GM21526 (cell line): ENCODE measurements around the gene SPINK1.
"Not testable (repeated sequence)": the region's sequence is repeated elsewhere in the genome, so short reads cannot be mapped to it uniquely, and the experiment has no call there.

Experiments
- ATAC-seq: cut with Tn5 transposase; IDR thresholded peaks from one replicate; pipeline ENCODE4 v1.9.1; 2021; ENCODE audit warnings: moderate library complexity; ENCODE audit not compliant: unreplicated experiment, low FRiP score

The SPINK1 gene

DNA sequence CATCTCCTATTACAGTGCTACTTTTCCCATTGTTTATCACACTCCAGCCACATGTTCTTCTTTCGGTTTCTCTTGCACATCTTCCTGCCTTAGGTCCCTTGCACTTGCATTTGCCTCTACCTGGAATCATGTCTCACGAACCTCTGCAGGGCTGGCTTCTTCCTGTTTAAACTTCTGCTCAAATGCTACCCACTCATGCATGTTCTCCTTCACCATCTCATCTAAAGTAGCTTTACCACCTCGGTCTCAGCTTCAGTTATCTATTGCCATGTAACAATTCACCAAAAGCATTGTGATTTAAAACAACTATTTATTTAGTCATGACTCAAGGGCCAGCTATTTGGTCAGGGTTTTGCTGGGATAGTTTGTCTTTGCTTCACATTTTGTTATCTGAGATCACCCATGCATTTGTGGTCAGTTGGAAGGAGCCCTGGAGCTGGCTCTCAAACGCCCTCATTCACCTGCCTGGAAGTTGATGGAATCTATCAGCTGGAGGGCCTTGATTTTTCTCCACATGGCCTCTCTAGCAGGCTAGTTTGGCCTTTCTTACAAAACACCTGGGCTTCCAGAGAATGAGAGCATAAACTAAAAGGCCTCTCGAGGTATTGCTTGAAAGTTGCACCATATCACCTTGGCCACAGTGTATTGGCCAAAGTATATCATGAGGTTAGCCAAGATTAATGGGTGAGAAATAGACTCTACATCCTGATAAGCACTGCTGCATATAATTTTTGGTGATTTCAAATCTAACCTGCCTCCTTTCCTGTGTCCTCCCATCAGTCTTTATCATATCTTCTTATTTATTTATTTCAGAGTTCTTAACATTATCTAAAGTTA, 21.4 kb downstream of the SPINK1 start:
- no peak for ATAC-seq

DNA sequence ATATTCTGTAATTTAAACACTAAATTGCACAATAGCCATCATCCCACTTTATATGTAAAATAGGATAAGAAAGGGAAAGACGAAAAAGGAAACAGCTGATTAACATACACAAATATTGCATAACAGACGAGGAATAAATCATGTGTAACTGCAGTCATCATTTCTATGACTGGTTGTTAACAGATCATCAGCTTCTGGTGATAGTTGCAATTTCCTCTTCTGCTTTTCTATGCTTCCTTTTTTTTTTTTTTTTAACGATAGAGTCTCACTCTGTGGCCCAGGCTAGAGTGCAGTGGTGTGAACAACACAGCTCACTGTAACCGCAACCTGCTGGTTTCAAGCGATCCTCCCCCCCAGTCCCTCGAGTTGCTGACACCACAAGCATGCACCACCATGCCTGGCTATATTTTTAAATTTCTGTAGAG, 26.4 kb downstream of the SPINK1 start:
- peak; percentile 88 for ATAC-seq

DNA sequence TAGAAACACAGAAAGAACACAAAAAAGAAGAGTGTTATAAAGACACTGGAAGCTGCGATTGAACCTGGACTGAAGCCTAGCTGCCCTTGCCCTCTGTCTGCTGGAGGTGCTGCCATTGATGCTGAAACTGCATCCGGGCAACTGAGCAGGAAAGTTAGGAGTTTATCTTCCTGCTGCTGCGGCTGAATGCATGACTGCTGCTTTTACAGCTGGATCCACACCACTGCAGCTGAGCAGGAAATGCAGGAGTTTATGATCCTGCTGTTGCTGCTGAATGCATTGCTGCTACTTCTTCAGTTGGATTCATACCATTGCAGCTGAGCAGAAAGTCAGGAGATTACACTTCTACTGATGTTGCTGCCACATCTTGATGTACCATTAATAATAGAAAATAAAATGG, 27.1 kb downstream of the SPINK1 start:
- ATAC-seq = no peak

DNA sequence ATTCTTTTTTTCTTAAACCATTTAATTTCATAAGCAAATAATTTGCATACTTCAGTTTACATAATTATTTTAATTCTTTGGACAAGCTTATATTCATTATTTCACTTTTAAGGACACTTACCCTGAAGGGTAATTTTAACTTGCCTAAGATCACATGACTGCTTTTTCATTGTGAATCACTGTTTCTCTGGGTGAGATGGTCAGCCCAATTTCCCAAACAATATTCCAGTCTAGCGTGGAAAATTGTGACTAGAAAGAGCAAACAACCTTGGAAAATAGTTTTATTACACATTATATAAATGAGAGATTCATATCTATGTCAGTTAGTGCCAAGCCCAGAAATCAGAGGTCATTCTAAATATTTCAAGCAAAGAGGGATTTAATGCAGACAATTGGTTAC, 27.5 kb downstream of the SPINK1 start:
- no peak for ATAC-seq

DNA sequence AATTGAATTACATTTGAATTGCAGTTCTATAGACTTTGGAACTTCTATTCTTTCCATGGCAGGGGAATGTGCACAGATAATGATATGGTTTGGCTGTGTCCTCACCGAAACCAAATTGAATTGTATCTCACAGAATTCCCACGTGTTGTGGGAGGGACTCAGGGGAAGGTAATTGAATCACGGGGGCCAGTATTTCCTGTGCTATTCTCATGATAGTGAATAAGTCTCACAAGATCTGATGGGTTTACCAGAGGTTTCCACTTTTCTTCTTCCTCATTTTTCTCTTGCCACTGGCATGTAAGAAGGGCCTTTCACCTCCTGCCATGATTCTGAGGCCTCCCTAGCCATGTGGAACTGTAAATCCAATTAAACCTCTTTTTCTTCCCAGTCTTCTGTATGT, 28.3 kb downstream of the SPINK1 start:
- not testable (repeated sequence) for ATAC-seq

DNA sequence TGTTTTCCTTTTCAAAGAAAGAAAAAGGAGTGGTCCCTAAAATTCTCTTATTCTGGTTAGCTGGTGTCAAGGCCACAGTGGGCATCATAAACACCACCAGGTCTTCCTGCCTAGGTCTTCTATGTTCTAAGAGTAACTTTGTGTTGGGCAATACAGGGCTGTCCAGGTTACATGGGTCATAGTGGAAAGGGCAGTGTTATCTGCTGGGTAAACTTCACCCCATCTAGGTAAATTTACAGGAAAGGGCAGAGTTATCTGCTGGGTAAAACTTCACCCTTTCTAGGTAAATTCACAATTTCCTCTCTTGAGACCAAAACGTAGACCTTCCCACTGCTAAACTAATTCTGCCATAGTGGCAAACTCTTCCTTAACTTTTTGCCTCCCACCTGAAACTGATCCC, 30.0 kb downstream of the SPINK1 start:
- ATAC-seq = no peak

DNA sequence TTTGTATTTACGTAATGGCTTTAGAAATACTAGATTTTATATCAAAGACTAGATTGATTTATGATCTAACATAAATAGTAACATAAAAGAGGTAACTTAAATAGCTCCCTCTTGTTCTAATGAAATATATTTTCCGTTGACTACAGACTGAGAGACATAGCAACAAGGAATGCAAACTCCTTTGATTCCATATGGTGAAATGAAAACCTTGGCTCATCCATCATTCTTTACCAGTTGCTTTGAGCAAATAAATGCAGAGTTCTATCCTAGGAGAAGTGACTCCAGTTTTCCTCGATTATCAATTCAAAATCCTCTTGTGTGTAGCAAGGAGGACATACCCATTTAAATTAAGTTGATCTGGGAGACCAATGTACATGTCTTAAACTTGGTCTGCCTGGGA, 31.0 kb downstream of the SPINK1 start:
- no peak for ATAC-seq

DNA sequence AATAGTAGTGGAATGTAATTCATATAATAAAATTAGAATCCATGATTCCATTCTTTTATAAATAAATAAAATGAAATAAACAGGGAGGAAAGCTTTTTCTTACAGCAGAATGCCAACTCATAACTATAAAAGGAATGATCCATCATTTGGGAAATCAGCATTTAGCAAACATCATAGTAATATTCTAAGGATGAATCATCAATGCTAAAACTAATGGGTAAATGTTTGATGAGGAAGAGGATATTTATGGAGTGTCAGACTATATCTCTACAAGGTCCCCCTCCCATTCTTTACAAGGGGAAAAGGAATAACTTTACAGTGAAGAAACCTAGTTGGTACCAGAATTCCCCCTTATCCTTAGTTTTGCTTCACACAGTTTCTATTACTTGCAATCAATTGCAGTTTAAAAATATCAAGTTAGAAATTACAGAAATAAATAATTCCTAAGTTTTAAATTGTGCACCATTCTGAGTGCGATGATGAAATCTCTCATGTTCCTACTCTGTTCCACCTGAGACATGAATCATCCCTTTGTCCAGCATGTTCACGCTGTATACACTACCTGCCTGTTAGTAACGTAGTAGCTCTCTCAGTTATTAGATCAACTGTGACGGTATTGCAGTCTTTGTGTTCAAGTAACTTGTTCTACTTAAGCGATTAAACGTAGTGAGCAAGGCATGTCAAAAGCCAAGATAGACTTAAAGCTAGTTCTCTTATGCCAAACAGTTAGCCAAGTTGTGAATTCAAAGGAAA, 34.7 kb downstream of the SPINK1 start:
- ATAC-seq = no peak

DNA sequence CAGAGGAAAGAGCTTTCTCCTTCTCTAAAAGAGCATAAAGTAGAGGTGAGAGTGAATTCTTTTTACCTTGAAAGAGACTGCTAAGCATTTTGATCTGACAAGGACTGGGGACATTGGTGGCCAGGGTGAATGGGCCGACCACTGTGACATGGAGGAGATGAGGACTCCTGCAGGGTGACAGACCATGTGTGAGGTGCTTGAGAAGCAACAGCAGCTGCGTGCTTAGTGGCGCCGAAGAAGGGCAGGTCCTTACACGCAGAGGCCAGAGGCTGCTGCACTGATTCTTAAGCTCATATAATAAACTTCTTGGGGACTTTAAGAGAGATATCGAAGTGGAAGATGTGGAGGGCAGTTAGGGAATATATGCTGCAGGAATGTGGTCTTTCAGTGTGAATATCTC, 40.3 kb downstream of the SPINK1 start:
- no peak for ATAC-seq

DNA sequence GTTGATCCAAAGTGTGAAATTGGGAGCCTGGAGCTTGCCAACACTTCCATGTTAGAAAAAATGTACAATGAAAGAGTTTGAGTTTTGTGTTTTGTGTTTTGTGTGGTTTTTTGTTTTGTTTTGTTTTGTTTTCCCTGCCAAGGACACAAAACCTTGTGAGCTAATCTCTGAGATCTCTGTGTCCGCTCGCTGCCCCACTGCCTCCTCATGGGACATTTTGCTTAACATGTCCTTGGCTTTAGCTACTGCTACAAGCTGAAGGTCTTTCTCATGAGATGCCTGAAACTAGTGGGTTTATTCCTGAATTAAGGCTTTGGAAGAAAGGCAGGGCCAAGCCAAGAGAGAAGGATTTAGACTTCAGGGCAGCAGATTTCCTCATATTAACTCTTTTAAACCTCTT, 41.7 kb downstream of the SPINK1 start:
- ATAC-seq = no peak

DNA sequence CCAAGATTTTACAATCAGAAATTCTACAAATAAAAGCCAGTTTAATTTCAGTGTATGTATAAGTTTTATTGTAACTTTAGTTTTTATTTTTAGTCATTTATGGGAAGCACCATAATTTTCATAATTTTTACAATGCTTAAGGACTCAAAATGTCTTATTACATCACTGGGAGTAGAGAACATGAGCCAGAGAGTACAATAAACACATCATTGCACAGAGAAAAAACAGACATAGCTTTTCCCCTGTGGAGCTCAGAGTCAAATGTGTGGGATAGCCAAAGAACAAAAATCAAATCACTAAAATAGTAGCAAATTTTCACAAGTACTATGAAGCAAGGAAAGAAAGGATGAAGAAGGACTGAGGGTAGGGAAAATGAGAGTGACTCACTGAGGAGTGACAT, 43.4 kb downstream of the SPINK1 start:
- no peak for ATAC-seq

DNA sequence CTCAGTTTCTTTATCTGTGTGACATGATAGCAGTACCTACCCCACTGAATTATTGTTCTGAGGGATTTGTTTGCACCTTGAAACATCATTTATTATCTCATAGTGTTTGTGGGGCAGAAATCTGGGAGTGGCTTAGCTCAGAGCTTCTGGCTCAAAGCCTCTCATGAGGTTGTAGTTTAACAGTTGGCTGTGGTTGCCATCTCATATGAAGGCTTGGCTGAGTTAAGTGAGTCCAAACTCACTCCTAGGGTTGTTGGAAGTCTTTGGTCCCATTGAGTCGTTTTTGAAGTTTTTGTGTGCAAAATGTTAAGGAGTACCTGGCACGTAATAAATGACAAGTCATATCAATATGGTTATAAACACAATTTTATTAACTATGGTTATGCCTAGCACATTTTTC, 45.3 kb downstream of the SPINK1 start:
- no peak for ATAC-seq

DNA sequence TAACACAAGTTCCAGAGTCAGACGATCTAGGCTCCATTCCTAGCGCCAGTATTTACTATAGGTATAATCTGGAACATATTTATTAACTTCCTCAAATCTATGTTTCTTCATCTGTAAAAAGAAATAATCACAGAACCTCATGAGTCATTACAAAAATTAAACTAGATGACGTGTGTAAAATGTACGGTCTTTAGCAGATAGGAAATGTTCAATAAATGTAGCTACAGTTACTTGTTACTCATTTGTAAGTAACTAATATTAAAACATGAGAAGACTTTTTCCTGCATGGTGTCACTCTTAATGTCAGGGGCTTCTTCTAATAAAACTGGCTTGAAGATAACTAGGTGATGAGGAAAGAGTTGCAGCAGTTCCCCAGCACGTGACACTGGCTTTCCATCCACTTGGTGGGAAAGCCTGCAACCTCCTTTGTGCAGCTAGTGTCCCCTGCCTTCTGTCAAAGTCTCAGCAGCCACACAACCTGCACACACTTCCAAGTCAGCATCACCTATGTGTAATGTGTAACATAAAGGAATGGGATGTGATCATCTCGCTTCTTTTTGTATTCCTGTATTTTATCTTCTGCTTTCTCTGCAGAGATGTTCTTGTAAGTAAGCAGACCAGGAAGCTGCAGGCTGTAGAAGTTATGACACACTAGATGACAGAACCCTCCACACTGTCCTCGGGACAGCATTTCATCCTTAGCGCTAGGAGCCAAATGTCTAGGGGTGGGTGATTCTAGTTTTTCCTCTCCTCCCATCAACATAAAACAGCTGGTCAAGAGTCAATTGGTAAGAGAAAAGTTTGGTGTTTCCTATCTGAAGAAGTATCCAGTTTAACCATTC, 47.1 kb downstream of the SPINK1 start:
- ATAC-seq = no peak

DNA sequence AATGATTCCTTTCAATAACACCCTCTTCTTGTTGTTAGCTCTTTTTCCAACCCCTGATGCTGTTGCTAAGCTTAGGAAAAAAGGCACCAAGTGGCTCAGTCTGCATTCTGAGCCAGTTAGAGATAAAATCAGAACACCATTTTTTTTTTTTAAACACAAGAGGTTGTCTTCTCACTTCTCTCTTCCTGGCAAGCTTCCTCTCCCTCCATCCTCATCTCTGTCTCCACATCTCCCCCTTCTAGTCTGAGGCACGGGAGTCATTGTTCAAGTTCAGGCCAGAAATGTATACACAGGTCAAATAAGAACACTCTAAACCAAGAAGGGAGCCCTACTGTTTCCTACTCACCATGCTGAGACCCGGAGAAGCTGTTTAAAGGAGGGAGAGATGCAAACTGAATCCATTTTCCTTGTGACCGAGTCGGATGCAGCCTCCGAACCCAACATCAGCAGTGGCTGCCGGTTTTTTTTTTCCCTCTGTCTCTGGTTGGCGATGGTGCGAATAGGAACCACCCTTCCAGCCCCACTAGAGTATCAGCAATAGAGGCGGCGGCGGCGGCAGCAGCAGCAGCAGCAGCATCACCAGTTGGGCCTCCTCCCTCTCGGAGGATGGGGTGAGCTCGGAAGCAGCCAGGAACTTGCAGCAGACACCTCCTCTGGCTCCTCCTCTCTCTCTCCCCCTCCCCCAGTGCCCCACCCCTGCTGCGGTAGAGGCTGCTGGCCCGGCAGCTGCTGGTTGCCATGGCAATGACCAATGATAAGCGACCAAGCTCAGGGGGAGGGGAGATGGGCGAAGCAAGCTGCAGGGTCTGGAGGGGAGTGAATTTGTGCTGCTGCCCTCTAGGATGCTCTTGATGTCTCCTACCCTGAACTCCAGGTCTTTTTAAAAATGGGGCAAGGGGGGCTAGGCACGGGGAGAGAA, 49.1 kb downstream of the SPINK1 start, which contains the start of gene JAKMIP2:
Gene JAKMIP2, minus strand, starts transcription at position 619 of the 919 bp plus-strand sequence. CDS start 110,922 bp downstream, outside the sequence.
- peak; percentile 86 for ATAC-seq

DNA sequence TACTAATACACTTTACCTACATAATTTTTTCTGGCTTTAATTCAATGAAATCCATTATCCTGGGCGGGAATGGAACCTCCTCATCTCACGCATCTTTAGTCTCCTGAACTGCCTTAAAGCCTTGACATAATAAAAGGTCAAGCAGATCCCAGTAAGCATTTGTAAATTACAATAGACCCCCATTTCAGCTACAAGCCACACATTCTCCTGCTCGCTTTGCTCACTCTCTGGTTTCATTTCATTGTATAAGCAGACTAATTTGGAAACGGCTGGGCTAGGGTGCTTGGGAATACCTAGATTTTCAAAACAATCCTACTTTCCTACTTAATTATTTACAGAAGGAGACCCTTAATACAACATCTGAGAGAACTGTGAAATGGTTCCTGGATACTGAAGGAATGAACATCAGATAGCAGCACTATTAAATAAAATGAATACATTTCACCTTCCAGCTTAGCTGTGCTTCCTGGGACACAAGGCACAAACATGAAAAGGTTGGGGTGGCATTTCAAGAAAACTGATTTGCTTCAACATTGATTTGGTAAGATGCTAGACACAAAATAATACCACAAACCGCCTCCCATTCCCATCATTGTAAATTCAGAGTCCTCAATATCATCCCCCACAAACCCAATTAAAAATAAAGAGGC, 50.4 kb downstream of the SPINK1 start:
- ATAC-seq = no peak

DNA sequence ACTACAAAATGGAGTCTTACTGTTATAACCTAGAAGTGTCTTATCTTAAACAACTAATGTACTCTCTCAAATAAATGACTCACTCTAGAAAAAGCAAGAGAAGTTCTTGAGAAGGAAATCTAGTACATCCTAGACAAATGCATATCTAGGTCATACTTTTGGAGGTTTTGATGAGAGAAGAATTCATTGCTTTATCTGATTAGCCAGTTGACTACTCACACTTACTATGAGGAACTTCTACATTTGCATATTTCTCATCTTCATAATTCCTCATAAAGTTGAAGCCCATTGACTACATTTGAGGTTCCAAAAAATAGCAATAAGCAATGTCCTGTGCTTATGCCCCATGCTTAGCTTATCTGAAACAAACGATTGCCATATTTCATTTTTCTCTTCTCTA, 51.8 kb downstream of the SPINK1 start:
- ATAC-seq = no peak

DNA sequence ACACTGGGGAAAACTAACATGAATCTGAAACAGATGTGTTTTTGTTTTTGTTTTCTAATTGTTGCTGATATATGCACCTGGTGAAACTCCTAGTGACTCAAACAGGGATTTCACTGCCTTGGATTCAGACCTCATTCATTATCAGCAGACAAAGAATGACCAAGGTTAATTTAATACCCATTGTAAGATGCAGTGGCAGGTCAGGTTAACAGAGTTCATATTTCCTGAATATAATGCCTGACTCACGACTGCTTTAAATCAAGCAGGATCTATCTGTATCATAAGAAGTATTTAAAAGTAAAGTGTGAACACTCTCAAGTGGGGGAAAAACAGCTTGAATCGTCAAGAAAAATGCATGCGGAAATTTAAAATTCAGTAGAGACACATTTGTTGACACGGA, 54.5 kb downstream of the SPINK1 start:
- ATAC-seq = no peak
